CD8-positive, alpha-beta memory T cell (primary cell): ENCODE data around the gene UPK1A. TPM values are rescaled to one million over a fixed set of nuclear protein-coding genes. Genes with fewer than 3 reads are reported as not detected.
"Not testable (repeated sequence)": the region's sequence is repeated elsewhere in the genome, so short reads cannot be mapped to it uniquely, and the experiment has no call there.

ENCODE experiments used
- CTCF ChIA-PET: fragments of 350-600 bp; sonication (Branson Sonifier 250); formaldehyde crosslinking; loops from one replicate; lab custom pipeline; 2021; ENCODE audit warnings: antibody characterized with exemption; lab: Charles Lee
- POLR2A ChIA-PET: fragments of 350-600 bp; sonication (Branson Sonifier 250); formaldehyde crosslinking; loops from one replicate; lab custom pipeline; 2021; ENCODE audit warnings: antibody characterized with exemption; lab: Charles Lee
- DNase-seq, 5 donors: peaks; one replicate each; pipeline versions ENCODE4 v3.0.0 to v3.0.0-alpha.2; 2020 to 2022; ENCODE audit warnings: mixed read lengths in 1 of 5
- H3K27ac ChIP-seq: one replicate; pipeline ENCODE4 v1.7.0; 2013; ENCODE audit warnings: low read depth, mild to moderate bottlenecking, low read length, moderate library complexity
- H3K27me3 ChIP-seq: 2 replicates; pipeline ENCODE4 v1.7.0; 2013; ENCODE audit warnings: low read length, mild to moderate bottlenecking; ENCODE audit not compliant: insufficient read depth, poor library complexity, severe bottlenecking
- H3K36me3 ChIP-seq: 2 replicates; pipeline ENCODE4 v1.7.0; 2013; ENCODE audit warnings: mild to moderate bottlenecking, low read length, moderate library complexity; ENCODE audit not compliant: insufficient read depth
- H3K4me1 ChIP-seq: 2 replicates; pipeline ENCODE4 v1.7.0; 2013; ENCODE audit warnings: mild to moderate bottlenecking, low read length, moderate library complexity; ENCODE audit not compliant: insufficient read depth
- H3K4me3 ChIP-seq: 2 replicates; pipeline ENCODE4 v1.7.0; 2013; ENCODE audit warnings: mild to moderate bottlenecking, low read length
- H3K9me3 ChIP-seq: 2 replicates; pipeline ENCODE4 v1.7.0; 2013; ENCODE audit warnings: mild to moderate bottlenecking, low read length
- H3K27ac Mint-ChIP-seq, 8 donors: one replicate each; pipeline ENCODE4 v1.8.0; 2020 to 2021; ENCODE audit warnings: mixed read lengths in 8 of 8, mild to moderate bottlenecking in 6 of 8, inconsistent platforms in 3 of 8, moderate library complexity in 3 of 8
- H3K27me3 Mint-ChIP-seq, 2 donors: one replicate each; pipeline ENCODE4 v1.8.0; 2020 to 2021; ENCODE audit warnings: mixed read lengths in 2 of 2, mild to moderate bottlenecking in 1 of 2, moderate library complexity in 1 of 2
- H3K36me3 Mint-ChIP-seq, 3 donors: one replicate each; pipeline ENCODE4 v1.8.0; 2020 to 2021; ENCODE audit warnings: mixed read lengths in 3 of 3, inconsistent platforms in 1 of 3, mild to moderate bottlenecking in 1 of 3
- H3K4me1 Mint-ChIP-seq, 3 donors: one replicate each; pipeline ENCODE4 v1.8.0; 2020 to 2021; ENCODE audit warnings: mixed read lengths in 3 of 3, inconsistent platforms in 1 of 3, mild to moderate bottlenecking in 1 of 3
- H3K4me3 Mint-ChIP-seq, 7 donors: one replicate each; pipeline ENCODE4 v1.8.0; 2020 to 2021; ENCODE audit warnings: mixed read lengths in 7 of 7, mild to moderate bottlenecking in 6 of 7, moderate library complexity in 4 of 7, inconsistent platforms in 2 of 7
- H3K9me3 Mint-ChIP-seq, 5 donors: one replicate each; pipeline ENCODE4 v1.8.0; 2020 to 2022; ENCODE audit warnings: mixed read lengths in 5 of 5, mild to moderate bottlenecking in 3 of 5, moderate library complexity in 2 of 5, inconsistent platforms in 1 of 5
- polyA plus RNA-seq: library from polyadenylated mRNA; unstranded; fragments of 300-500 nt; fragmentation: Illumina TruSeq; gene quantifications from one replicate; pipeline ENCODE4 v1.2.3, GENCODE V29; 2021
- total RNA-seq, 2 experiments: library from RNA; stranded (reverse); gene quantifications; one replicate each; pipeline ENCODE4 v1.2.3, GENCODE V29; 2021

Gene UPK1A
- total and polyA plus RNA-seq, 3 experiments from 2014 or later, result 0.22 TPM; not detected in 2

- ChIA-PET CTCF (no interaction called here), POLR2A (interaction anchor here (0.7 to 0.9 kb wide), 2 partner anchors 25 to 258 kb away, joined by 3 to 4 read pairs; partner anchors contain the start of gene COX6B1)
- Mint-ChIP-seq H3K27ac (peak overlapping the region in 5 of 8 donors; percentile 12 to 67 (median 54)), H3K4me1 (peaks cover 6 to 10% (median 9%) of the 10 kb centered on the region in 3 donors), H3K36me3 (no peaks in the 10 kb centered on the region), H3K9me3 (peaks cover 0 to 2% (median 0%) of the 10 kb centered on the region in 5 donors), H3K27me3 (peaks cover 29 to 34% of the 10 kb centered on the region in 2 donors), H3K4me3 (peak overlapping the region; percentile 65 to 91 (median 79))
- peak in 4 of 5 donors; percentile 3 to 54 (median 10) for DNase-seq
- no peaks in the 10 kb centered on the region for H3K36me3 ChIP-seq
- no peaks in the 10 kb centered on the region for H3K4me1 ChIP-seq
- no peaks in the 10 kb centered on the region for H3K9me3 ChIP-seq
- no peak overlapping the region for H3K27ac ChIP-seq
- peak overlapping the region; percentile 23 for H3K4me3 ChIP-seq
- peaks cover 12% of the 10 kb centered on the region for H3K27me3 ChIP-seq
Observed at GRCh38 chr19:35673121-35673804, 6.9 kb downstream of the UPK1A start.

DNA sequence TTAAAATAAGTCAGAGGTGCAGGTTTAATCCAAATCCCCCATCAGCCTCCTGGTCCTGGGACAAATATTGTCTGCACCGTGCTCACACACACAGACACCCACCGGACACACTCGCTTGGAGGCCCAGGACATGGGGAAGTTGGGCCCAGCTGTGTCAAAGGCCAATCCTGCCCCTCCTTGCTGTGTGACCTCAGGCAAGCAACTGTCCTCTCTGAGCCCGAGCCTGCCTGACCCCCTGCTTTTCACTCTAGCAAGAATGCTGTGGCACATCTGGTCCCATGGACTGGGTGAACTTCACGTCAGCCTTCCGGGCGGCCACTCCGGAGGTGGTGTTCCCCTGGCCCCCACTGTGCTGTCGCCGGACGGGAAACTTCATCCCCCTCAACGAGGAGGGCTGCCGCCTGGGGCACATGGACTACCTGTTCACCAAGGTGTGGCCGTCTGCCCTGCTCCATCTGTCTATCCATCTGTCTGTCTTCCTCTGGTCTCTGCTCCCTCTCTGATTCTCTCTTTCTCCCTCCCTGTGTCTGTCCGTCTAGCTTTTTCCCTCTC, 9.3 kb downstream of the UPK1A start:
- peaks cover 21 to 22% of the 10 kb centered on the region in 2 donors for H3K27me3 Mint-ChIP-seq
- peaks cover 6 to 10% (median 9%) of the 10 kb centered on the region in 3 donors for H3K4me1 Mint-ChIP-seq
- no peaks in the 10 kb centered on the region for H3K36me3 Mint-ChIP-seq
- peaks cover 6% of the 10 kb centered on the region for H3K27me3 ChIP-seq
- H3K4me3 ChIP-seq, result no peak overlapping the region
- DNase-seq, result no peak
- no peaks in the 10 kb centered on the region for H3K9me3 ChIP-seq
- H3K4me1 ChIP-seq, result no peaks in the 10 kb centered on the region
- H3K27ac ChIP-seq, result no peak overlapping the region
- H3K36me3 ChIP-seq, result no peaks in the 10 kb centered on the region
- peaks cover 0 to 2% (median 0%) of the 10 kb centered on the region in 5 donors for H3K9me3 Mint-ChIP-seq
- ChIA-PET POLR2A (no interaction called here), CTCF (no interaction called here)
- no peak overlapping the region for H3K27ac Mint-ChIP-seq
- H3K4me3 Mint-ChIP-seq, result peak overlapping the region in 2 of 7 donors; percentile 40 to 62

GRCh38 chr19:35689836-35690235, 23.5 kb downstream of the UPK1A start:
- H3K36me3 ChIP-seq, result no peaks in the 10 kb centered on the region
- Mint-ChIP-seq H3K36me3 (no peaks in the 10 kb centered on the region), H3K27me3 (peaks cover 3 to 4% of the 10 kb centered on the region in 2 donors), H3K27ac (no peak overlapping the region), H3K4me3 (no peak overlapping the region), H3K9me3 (no peaks in the 10 kb centered on the region), H3K4me1 (no peaks in the 10 kb centered on the region)
- DNase-seq, result no peak
- H3K4me3 ChIP-seq, result no peak overlapping the region
- H3K27ac ChIP-seq, result no peak overlapping the region
- H3K4me1 ChIP-seq, result no peaks in the 10 kb centered on the region
- H3K9me3 ChIP-seq, result no peaks in the 10 kb centered on the region
- ChIA-PET CTCF (no interaction called here), POLR2A (no interaction called here)
- no peaks in the 10 kb centered on the region for H3K27me3 ChIP-seq

DNA sequence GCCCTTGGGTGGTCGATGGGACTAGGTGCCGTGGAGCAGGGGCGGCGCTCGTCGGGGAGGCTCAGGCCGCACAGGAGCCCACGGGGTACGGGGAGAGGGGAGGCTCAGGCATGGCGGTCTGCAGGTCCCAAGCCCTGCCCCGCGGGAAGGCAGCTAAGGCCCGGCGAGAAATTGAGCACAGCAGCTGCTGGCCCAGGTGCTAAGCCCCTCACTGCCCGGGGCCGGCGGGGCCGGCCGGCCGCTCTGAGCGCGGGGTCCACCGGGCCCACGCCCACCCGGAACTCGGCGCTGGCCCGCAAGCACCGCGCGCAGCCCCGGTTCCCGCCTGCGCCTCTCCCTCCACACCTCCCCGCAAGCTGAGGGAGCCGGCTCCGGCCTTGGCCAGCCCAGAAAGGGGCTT, 24.8 kb downstream of the UPK1A start:
- H3K9me3 ChIP-seq, H3K4me3 ChIP-seq, H3K4me1 ChIP-seq, POLR2A ChIA-PET, H3K27ac ChIP-seq, H3K9me3 Mint-ChIP-seq, H3K27me3 ChIP-seq, DNase-seq, H3K4me1 Mint-ChIP-seq, H3K27ac Mint-ChIP-seq, H3K36me3 Mint-ChIP-seq, H3K36me3 ChIP-seq, H3K4me3 Mint-ChIP-seq, H3K27me3 Mint-ChIP-seq: not testable (repeated sequence)
- CTCF ChIA-PET, result interaction anchor here (0.7 kb wide), 1 partner anchor 135 kb away, joined by 4 read pairs; no protein-coding TSS in a partner anchor

DNA sequence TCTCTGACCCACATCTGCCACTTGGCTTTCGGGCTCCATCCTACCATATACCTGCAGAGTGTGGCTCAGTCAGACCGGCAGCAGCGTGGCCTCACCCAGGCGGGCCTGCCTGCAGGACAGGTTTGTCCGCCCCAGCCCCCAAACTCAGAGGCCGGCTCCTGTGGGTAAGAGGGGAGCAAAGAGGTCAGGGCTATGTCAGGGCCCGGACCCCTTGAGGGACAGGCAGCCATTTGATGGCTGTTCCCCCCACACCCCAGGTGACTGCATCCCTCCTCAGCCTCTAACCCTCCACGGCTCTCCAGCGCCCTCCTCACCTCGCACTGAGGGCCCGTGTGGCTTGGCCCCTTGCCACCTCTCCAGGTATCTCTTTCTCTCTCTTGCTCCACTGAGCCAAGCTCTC, 25.7 kb downstream of the UPK1A start:
- POLR2A ChIA-PET, result no interaction called here
- Histone ChIP-seq H3K27me3 (no peaks in the 10 kb centered on the region), H3K4me3 (no peak overlapping the region), H3K9me3 (no peaks in the 10 kb centered on the region), H3K4me1 (no peaks in the 10 kb centered on the region), H3K36me3 (no peaks in the 10 kb centered on the region), H3K27ac (no peak overlapping the region)
- no peak overlapping the region for H3K27ac Mint-ChIP-seq
- no peaks in the 10 kb centered on the region for H3K9me3 Mint-ChIP-seq
- DNase-seq, result no peak
- no peaks in the 10 kb centered on the region for H3K4me1 Mint-ChIP-seq
- no peaks in the 10 kb centered on the region for H3K36me3 Mint-ChIP-seq
- H3K4me3 Mint-ChIP-seq, result no peak overlapping the region
- peaks cover 1 to 3% of the 10 kb centered on the region in 2 donors for H3K27me3 Mint-ChIP-seq
- CTCF ChIA-PET, result interaction anchor here (0.7 to 1.8 kb wide), 11 partner anchors 10 to 265 kb away, joined by 3 to 10 read pairs (median 4); partner anchors contain the start of gene LIN37

- no peak overlapping the region for H3K27ac ChIP-seq
- H3K27me3 Mint-ChIP-seq, result peaks cover under 1 to 1% of the 10 kb centered on the region in 2 donors
- no peaks in the 10 kb centered on the region for H3K27me3 ChIP-seq
- no peaks in the 10 kb centered on the region for H3K36me3 ChIP-seq
- DNase-seq, result no peak
- no peaks in the 10 kb centered on the region for H3K4me1 ChIP-seq
- peak overlapping the region in 1 of 8 donors; percentile 54 for H3K27ac Mint-ChIP-seq
- H3K4me3 Mint-ChIP-seq, result no peak overlapping the region
- no peaks in the 10 kb centered on the region for H3K9me3 Mint-ChIP-seq
- no peak overlapping the region for H3K4me3 ChIP-seq
- no peaks in the 10 kb centered on the region for H3K36me3 Mint-ChIP-seq
- ChIA-PET POLR2A (no interaction called here), CTCF (interaction anchor here (0.9 to 1.8 kb wide), 10 partner anchors 9 to 240 kb away, joined by 3 to 10 read pairs (median 4); partner anchors contain the start of gene LIN37)
- no peaks in the 10 kb centered on the region for H3K4me1 Mint-ChIP-seq
- no peaks in the 10 kb centered on the region for H3K9me3 ChIP-seq
Observed at GRCh38 chr19:35693422-35693821, 27.1 kb downstream of the UPK1A start.

DNA sequence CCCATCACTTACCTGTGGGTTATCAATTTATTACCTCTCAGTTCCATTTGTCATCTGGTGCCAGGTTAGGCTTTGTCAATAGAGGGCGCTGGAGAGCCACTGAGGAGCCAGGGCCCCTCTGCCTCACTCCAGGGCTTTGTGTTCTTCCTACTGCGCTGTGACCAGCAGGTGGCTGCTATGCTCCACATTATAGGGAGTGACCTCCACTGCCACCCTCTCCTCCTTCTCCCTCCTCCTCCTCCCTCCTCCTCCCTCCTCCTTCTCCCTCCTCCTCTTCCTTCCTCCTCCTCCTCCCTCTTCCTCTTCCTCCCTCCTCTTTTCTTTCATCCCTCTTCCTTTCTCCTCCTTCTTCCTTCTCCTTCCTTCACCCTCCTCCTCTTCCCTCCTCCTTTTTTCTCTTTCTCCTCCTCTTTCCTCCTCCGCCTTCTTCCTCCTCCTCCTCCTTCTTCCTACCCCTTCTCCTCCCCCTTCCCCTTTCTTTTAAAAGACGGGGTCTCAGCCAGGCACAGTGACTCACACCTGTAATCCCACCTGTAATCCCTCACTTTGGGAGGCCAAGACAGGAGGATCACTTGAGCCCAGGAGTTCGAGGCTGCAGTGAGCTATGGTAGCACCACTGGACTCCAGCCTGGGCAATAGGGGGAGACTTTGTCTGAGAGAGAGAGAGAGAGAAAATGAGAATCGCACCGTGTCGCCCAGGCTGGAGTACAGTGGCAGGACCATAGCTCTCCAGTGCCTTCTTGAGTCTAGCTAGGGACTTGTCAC, 27.7 kb downstream of the UPK1A start:
- H3K27ac ChIP-seq, result no peak overlapping the region
- DNase-seq, result peak; percentile 81 to 92 (median 84)
- H3K9me3 Mint-ChIP-seq, result no peaks in the 10 kb centered on the region
- H3K27ac Mint-ChIP-seq, result peak overlapping the region in 2 of 8 donors; percentile 23 to 51
- H3K36me3 Mint-ChIP-seq, result no peaks in the 10 kb centered on the region
- H3K4me1 ChIP-seq, result no peaks in the 10 kb centered on the region
- H3K27me3 ChIP-seq, result no peaks in the 10 kb centered on the region
- no peak overlapping the region for H3K4me3 ChIP-seq
- ChIA-PET POLR2A (no interaction called here), CTCF (interaction anchor here (0.9 to 2.4 kb wide), 14 partner anchors 11 to 255 kb away, joined by 3 to 20 read pairs (median 5); partner anchors contain the start of genes LIN37 and ZBTB32)
- no peaks in the 10 kb centered on the region for H3K4me1 Mint-ChIP-seq
- H3K36me3 ChIP-seq, result no peaks in the 10 kb centered on the region
- no peaks in the 10 kb centered on the region for H3K9me3 ChIP-seq
- peaks cover 0 to 1% of the 10 kb centered on the region in 2 donors for H3K27me3 Mint-ChIP-seq
- no peak overlapping the region for H3K4me3 Mint-ChIP-seq
